PFSK-1 (cell line): ENCODE data around the gene SPECC1.

Experiments used
- FOXP2 ChIP-seq: optimal IDR thresholded peaks from 2 replicates; pipeline ENCODE3; 2011; ENCODE audit warnings: borderline replicate concordance, control low read depth, inconsistent platforms; ENCODE audit not compliant: insufficient read depth; ENCODE audit errors: extremely low read length, extremely low read depth
- POLR2AphosphoS5 ChIP-seq: IDR thresholded peaks from 2 replicates; pipeline ENCODE4 v1.6.1; 2012; ENCODE audit warnings: low read depth, mild to moderate bottlenecking, control low read depth, low read length, moderate library complexity
- REST ChIP-seq, 2 experiments: IDR thresholded peaks; 2 replicates each; pipeline versions ENCODE4 v1.6.1 to v1.8.0; 2011 to 2012; ENCODE audit warnings: low read depth in 2 of 2, low read length in 2 of 2, control low read depth in 1 of 2, inconsistent platforms in 1 of 2, mild to moderate bottlenecking in 1 of 2, moderate library complexity in 1 of 2; ENCODE audit not compliant: insufficient read depth in 1 of 2
- SIN3A ChIP-seq: IDR thresholded peaks from 2 replicates; pipeline ENCODE4 v1.6.1; 2012; ENCODE audit warnings: mild to moderate bottlenecking, low read length, moderate library complexity, borderline replicate concordance; ENCODE audit not compliant: insufficient read depth
- TAF1 ChIP-seq: IDR thresholded peaks from 2 replicates; pipeline ENCODE4 v1.6.1; 2012; ENCODE audit warnings: low read length, control low read depth, borderline replicate concordance; ENCODE audit not compliant: insufficient read depth

GRCh38 chr17:19978209-19978802 lies 30.9 kb upstream of the SPECC1 start:
- TF ChIP-seq POLR2AphosphoS5, result no peak
- no peak for TF ChIP-seq TAF1
- TF ChIP-seq FOXP2, result no peak
- no peak for TF ChIP-seq REST (IDR thresholded peaks at IDR 0.05; ENCODE audit: insufficient read depth in 1 of 2, low read depth in 2 of 2, low read length in 2 of 2)
- TF ChIP-seq SIN3A, result no peak
